ENCODE results near the gene ALG13.
"Not testable (repeated sequence)": the region's sequence is repeated elsewhere in the genome, so short reads cannot be mapped to it uniquely, and the experiment has no call there.

Gene ALG13

DNA sequence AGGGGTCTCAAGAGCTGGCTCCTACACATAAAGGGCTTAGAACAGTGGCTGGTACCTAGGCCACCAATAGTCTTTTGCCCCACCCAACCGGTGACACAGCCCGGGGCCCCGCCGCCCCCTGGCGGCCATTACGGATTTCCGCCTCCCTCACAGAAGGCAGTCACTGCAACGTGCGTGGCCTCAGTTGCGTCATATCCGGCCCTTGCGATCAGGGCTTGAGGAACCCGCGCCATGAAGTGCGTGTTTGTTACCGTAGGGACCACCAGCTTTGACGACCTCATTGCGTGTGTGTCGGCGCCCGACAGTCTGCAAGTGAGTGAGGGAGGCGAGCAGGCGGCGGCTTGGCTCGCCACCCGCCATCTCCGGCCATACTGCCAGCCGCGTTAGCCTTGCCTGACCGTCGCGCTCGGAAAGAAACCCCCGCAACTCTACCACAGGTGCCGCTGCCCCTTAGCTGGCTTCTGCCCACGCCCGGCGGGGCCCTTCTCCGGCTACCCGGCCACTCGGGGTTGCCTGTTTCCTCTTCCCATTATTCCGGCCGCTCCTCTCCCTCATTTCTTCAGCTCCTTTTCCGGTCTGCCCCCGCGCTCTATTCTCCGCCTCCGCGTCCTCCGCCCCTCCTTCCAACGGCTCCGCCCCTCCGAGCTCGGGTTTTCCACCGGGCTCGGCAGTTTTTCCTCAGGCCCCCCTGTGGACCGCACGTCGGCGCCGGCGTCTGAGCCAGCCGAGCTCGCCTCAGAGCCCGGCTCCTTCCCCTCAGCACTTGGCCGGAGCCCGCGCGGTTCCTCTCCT lies at the start of gene ALG13:
Gene ALG13 (plus strand): TSS at position 183 of the 792 bp plus-strand sequence. CDS start 49 bp downstream, at position 232.
- Histone ChIP-seq H3K27me3 (ENCODE audit: control insufficient read depth, insufficient read depth, low read length) (no peaks in the 10 kb centered on the region), H3K27ac (ENCODE audit: low read depth, low read length) (peak within 1 kb of the TSS; percentile 100), H3K4me3 (ENCODE audit: low read depth, low read length) (peak within 1 kb of the TSS; percentile 91), H3K9ac (ENCODE audit: low read length) (peak within 1 kb of the TSS; percentile 100), H3K4me1 (ENCODE audit: control insufficient read depth, insufficient read depth, low read length) (peaks cover 13% of the 10 kb centered on the region), H3K36me3 (ENCODE audit: control insufficient read depth, insufficient read depth, low read length) (peaks cover 33% of the 10 kb centered on the region), H3K9me3 (ENCODE audit: control insufficient read depth, insufficient read depth, low read depth, low read length) (no peaks in the 10 kb centered on the region)

DNA sequence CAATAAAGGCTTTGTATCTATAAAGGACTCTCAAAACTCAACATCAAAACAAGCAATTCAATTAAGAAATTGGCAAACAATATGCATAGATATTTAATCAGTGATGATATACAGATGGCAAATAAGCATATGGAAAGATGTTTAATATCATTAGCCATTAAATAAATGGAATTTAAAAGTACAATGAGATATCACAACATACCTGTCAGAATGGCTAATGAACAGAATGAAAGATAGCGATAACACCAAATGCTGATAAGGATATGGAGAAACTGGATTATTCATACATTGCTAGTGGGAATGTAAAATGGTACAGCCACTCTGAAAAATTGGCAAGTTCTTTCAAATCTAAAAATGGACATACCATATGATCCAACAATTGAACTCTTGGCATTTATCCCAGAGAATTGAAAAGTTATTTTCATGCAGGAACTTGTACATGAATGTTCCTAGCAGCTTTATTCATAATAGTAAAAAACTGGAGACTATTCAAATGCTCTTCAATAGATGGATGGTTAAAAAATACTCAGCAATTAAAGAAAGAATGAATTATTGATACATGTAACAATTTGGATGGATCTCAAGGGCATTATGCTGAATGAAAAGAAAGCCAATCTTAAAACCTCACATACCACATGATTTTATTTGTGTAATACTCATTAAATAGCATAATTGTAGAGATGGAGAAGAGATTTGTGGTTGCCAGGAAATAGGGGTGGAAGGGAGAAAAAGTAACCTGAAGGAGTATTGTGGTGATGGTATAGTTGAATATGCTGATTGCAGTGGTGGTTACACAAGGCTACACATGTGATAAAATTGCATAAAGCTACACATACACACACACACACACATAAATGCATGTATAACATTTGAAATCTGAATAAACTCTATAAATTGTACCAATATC lies 45.9 kb upstream of the ALG13 start:
- Histone ChIP-seq H3K4me3 (ENCODE audit: low read depth, low read length) (no peak overlapping the region), H3K9ac (ENCODE audit: low read length) (no peak overlapping the region), H3K9me3 (ENCODE audit: control insufficient read depth, insufficient read depth, low read depth, low read length) (no peaks in the 10 kb centered on the region), H3K4me1 (ENCODE audit: control insufficient read depth, insufficient read depth, low read length) (no peaks in the 10 kb centered on the region), H3K36me3 (ENCODE audit: control insufficient read depth, insufficient read depth, low read length) (peaks cover 4% of the 10 kb centered on the region), H3K27ac (ENCODE audit: low read depth, low read length) (no peak overlapping the region), H3K27me3 (ENCODE audit: control insufficient read depth, insufficient read depth, low read length) (no peaks in the 10 kb centered on the region; the same call in 1 of the 2 replicates)

DNA sequence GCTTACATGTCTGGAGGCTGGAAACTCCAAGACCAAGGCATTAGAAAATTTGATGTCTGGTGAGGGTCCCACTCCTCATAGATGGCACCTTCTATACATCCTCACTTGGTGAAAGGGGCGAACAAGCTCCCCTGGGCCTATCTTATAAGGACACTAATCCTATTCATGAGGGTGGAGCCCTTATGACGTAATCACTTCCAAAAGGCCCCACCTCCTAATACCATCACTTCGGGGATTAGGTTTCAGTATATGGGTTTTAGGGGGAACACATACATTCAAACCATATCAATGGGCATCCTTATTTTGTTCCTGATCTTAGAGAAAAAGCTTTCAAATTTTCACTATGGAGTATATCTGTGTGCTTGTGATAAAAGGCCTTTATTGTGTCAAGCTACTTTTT lies 39.0 kb upstream of the ALG13 start:
- H3K9me3 ChIP-seq (ENCODE audit: control insufficient read depth, insufficient read depth, low read depth, low read length), result no peaks in the 10 kb centered on the region
- H3K27me3 ChIP-seq (ENCODE audit: control insufficient read depth, insufficient read depth, low read length), result no peaks in the 10 kb centered on the region; the same call in 1 of the 2 replicates
- H3K9ac ChIP-seq (ENCODE audit: low read length), result no peak overlapping the region
- H3K4me3 ChIP-seq (ENCODE audit: low read depth, low read length), result no peak overlapping the region
- H3K36me3 ChIP-seq (ENCODE audit: control insufficient read depth, insufficient read depth, low read length), result no peaks in the 10 kb centered on the region
- no peak overlapping the region for H3K27ac ChIP-seq (ENCODE audit: low read depth, low read length)
- no peaks in the 10 kb centered on the region for H3K4me1 ChIP-seq (ENCODE audit: control insufficient read depth, insufficient read depth, low read length)

DNA sequence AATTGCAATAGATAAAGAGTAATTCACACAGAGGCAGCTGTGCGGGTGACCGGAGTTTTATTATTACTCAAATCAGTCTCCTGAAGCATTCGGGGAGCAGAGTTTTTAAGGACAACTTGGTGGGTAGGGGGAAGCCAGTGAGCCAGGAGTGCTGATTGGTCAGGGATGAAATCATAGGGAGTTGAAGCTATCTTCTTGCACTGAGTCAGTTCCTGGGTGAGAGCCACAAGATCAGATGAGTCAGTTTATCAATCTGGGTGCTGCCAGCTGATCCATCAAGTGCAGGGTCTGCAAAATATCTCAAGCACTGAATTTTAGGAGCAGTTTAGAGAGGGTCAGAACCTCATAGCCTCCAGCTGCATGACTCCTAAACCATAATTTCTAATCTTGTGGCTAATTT lies 35.8 kb upstream of the ALG13 start:
- H3K36me3 ChIP-seq (ENCODE audit: control insufficient read depth, insufficient read depth, low read length); H3K9ac ChIP-seq (ENCODE audit: low read length); H3K27ac ChIP-seq (ENCODE audit: low read depth, low read length); H3K4me3 ChIP-seq (ENCODE audit: low read depth, low read length); H3K4me1 ChIP-seq (ENCODE audit: control insufficient read depth, insufficient read depth, low read length); H3K9me3 ChIP-seq (ENCODE audit: control insufficient read depth, insufficient read depth, low read depth, low read length); H3K27me3 ChIP-seq (ENCODE audit: control insufficient read depth, insufficient read depth, low read length): not testable (repeated sequence)

DNA sequence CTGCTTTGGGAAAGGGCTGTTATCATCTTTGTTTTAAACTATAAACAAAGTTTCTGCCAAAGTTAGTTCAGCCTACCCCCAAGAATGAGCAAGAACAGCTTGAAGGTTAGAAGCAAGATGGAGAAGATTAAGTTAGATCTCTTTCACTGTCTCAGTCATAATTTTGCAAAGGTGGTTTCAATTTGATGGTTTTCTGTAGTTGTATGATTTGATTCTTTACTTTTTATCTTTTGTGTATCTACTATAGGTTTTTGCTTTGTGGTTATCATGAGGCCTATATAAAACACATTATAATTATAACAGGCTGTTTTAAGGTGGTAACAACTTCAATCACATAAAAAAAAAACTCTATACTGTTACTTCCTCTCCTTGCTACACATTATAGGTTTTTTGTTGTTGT lies 35.4 kb upstream of the ALG13 start:
- no peaks in the 10 kb centered on the region for H3K36me3 ChIP-seq (ENCODE audit: control insufficient read depth, insufficient read depth, low read length)
- no peak overlapping the region for H3K27ac ChIP-seq (ENCODE audit: low read depth, low read length)
- H3K27me3 ChIP-seq (ENCODE audit: control insufficient read depth, insufficient read depth, low read length), result no peaks in the 10 kb centered on the region; the same call in 1 of the 2 replicates
- no peak overlapping the region for H3K9ac ChIP-seq (ENCODE audit: low read length)
- no peak overlapping the region for H3K4me3 ChIP-seq (ENCODE audit: low read depth, low read length)
- H3K9me3 ChIP-seq (ENCODE audit: control insufficient read depth, insufficient read depth, low read depth, low read length), result no peaks in the 10 kb centered on the region
- H3K4me1 ChIP-seq (ENCODE audit: control insufficient read depth, insufficient read depth, low read length), result no peaks in the 10 kb centered on the region

DNA sequence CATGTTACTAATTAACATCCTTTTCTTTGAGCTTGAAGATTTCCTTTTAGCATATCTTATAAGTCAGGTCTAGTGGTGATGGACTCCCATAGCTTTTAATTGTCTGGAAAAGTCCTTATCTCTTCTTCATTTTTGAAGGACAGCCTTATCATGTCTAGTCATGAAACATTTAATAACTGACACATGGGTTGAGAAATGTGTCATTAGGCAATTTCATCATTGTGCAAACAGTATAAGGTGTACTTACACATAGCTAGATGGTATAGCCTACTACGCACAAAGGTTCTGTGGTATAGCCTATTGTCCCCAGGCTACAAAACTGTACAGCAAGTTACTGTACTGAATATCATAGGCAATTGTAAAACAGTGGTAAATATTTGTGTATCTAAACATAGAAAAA lies 34.5 kb upstream of the ALG13 start:
- Histone ChIP-seq H3K36me3 (ENCODE audit: control insufficient read depth, insufficient read depth, low read length) (no peaks in the 10 kb centered on the region), H3K27ac (ENCODE audit: low read depth, low read length) (no peak overlapping the region), H3K27me3 (ENCODE audit: control insufficient read depth, insufficient read depth, low read length) (no peaks in the 10 kb centered on the region; the same call in 1 of the 2 replicates), H3K4me3 (ENCODE audit: low read depth, low read length) (no peak overlapping the region), H3K9me3 (ENCODE audit: control insufficient read depth, insufficient read depth, low read depth, low read length) (no peaks in the 10 kb centered on the region), H3K4me1 (ENCODE audit: control insufficient read depth, insufficient read depth, low read length) (no peaks in the 10 kb centered on the region), H3K9ac (ENCODE audit: low read length) (no peak overlapping the region)

DNA sequence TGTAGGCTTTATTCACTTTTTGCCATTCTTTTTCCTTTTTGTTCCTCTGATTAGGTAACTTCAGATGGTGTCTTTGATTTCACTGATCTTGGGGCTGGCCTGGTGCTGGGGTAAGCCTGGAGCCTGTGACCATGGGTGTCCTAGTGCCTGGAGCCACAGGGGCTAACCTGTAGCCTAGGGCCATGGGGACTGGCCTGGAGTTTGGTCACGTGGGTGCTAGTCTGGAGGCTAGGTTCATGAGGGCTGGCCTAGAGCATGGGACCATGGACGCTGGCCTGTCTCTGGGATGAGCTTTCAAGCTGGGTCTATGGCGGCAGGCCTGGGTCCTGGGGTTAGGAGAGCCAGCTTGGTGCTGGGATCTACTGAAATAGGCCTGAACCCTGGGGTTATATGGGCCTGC lies 32.2 kb upstream of the ALG13 start:
- Histone ChIP-seq H3K4me3 (ENCODE audit: low read depth, low read length) (no peak overlapping the region), H3K36me3 (ENCODE audit: control insufficient read depth, insufficient read depth, low read length) (no peaks in the 10 kb centered on the region), H3K4me1 (ENCODE audit: control insufficient read depth, insufficient read depth, low read length) (no peaks in the 10 kb centered on the region), H3K9ac (ENCODE audit: low read length) (no peak overlapping the region), H3K9me3 (ENCODE audit: control insufficient read depth, insufficient read depth, low read depth, low read length) (no peaks in the 10 kb centered on the region), H3K27me3 (ENCODE audit: control insufficient read depth, insufficient read depth, low read length) (no peaks in the 10 kb centered on the region; the same call in 1 of the 2 replicates), H3K27ac (ENCODE audit: low read depth, low read length) (no peak overlapping the region)

DNA sequence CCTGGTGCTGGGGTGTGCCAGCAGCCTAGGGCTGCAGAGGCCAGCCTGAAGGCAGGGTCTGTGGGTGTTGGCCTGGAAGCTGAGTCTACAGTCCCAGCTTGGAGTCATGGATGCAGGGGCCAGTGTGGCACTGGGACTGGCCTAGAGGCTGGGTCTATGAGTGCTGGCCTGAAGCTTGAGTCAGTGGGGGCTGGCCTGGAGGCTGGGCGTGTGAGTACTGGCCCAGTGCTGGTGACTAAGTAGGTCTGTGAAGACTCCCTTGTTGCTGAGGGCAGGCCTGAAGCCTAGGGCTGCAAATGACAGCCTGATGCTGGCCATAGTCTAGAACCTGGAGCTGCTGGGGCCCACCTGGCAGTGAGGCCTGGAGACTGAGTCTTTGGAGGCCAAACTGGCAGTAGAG lies 31.3 kb upstream of the ALG13 start:
- H3K27me3 ChIP-seq (ENCODE audit: control insufficient read depth, insufficient read depth, low read length), result no peaks in the 10 kb centered on the region; the same call in 1 of the 2 replicates
- no peak overlapping the region for H3K4me3 ChIP-seq (ENCODE audit: low read depth, low read length)
- H3K27ac ChIP-seq (ENCODE audit: low read depth, low read length), result no peak overlapping the region
- H3K9ac ChIP-seq (ENCODE audit: low read length), result no peak overlapping the region
- no peaks in the 10 kb centered on the region for H3K36me3 ChIP-seq (ENCODE audit: control insufficient read depth, insufficient read depth, low read length)
- H3K9me3 ChIP-seq (ENCODE audit: control insufficient read depth, insufficient read depth, low read depth, low read length), result no peaks in the 10 kb centered on the region
- H3K4me1 ChIP-seq (ENCODE audit: control insufficient read depth, insufficient read depth, low read length), result no peaks in the 10 kb centered on the region

DNA sequence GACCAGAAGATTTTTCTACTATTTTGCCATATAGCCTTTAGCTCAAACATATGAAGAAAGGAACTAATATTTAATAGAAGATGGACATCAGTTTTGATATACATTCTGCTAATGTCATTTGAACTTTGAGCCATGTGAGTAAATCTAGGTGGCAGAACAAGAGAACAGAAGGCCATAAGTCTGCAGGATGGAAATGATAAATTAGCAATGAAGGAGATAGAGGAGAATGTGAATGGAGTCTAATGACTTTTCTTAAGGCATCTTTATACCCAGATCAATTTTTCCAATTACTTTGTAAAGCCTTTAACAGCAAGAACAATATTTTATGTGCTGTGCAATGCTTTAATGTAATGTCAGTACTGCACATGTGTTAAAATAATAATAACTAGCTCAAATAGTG lies 30.1 kb upstream of the ALG13 start:
- Histone ChIP-seq H3K9me3 (ENCODE audit: control insufficient read depth, insufficient read depth, low read depth, low read length) (no peaks in the 10 kb centered on the region), H3K27ac (ENCODE audit: low read depth, low read length) (no peak overlapping the region), H3K9ac (ENCODE audit: low read length) (no peak overlapping the region), H3K4me1 (ENCODE audit: control insufficient read depth, insufficient read depth, low read length) (no peaks in the 10 kb centered on the region), H3K36me3 (ENCODE audit: control insufficient read depth, insufficient read depth, low read length) (no peaks in the 10 kb centered on the region), H3K27me3 (ENCODE audit: control insufficient read depth, insufficient read depth, low read length) (peaks cover 4% of the 10 kb centered on the region; the same call in 1 of the 2 replicates), H3K4me3 (ENCODE audit: low read depth, low read length) (no peak overlapping the region)

DNA sequence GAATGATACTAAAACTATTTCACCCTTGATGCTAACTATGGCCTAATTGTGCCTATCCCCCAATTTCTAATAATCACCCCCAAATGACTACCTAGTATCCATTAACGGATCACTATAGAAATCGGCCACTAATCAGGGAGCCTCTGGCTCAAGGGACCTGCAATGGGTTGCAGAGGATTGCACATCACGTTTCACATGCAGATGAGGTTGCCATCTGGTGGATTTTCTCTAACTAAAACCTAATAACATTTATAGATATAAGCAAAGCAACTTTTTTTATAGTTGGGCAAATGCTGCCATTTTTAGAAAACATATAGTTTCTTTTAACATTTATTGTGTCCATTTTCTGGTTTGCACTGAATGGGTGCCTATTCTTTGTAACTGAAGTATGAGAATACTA lies 28.3 kb upstream of the ALG13 start:
- Histone ChIP-seq H3K36me3 (ENCODE audit: control insufficient read depth, insufficient read depth, low read length) (no peaks in the 10 kb centered on the region), H3K27me3 (ENCODE audit: control insufficient read depth, insufficient read depth, low read length) (peaks cover 4% of the 10 kb centered on the region; the same call in 1 of the 2 replicates), H3K27ac (ENCODE audit: low read depth, low read length) (no peak overlapping the region), H3K9ac (ENCODE audit: low read length) (no peak overlapping the region), H3K4me1 (ENCODE audit: control insufficient read depth, insufficient read depth, low read length) (no peaks in the 10 kb centered on the region), H3K9me3 (ENCODE audit: control insufficient read depth, insufficient read depth, low read depth, low read length) (no peaks in the 10 kb centered on the region), H3K4me3 (ENCODE audit: low read depth, low read length) (no peak overlapping the region)

DNA sequence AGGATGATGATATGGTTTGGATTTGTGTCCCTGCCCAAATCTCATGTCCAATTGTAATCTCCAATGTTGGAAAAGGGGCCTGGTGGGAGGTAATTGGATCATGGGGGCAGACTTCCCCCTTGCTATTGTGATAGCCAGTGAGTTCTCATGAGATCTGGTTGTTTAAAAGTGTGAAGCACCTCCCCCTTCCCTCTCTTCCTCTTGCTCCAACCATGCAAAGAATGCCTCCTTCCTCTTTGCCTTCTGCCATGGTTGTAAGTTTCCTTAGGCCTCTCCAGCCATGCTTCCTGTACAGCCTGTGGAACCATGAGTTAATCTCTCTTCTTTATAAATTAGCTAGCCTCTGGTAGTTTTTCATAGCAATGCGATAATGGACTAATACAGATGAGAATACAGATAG lies 19.7 kb upstream of the ALG13 start:
- H3K9ac ChIP-seq (ENCODE audit: low read length), result no peak overlapping the region
- H3K9me3 ChIP-seq (ENCODE audit: control insufficient read depth, insufficient read depth, low read depth, low read length), result no peaks in the 10 kb centered on the region
- no peak overlapping the region for H3K4me3 ChIP-seq (ENCODE audit: low read depth, low read length)
- no peaks in the 10 kb centered on the region for H3K4me1 ChIP-seq (ENCODE audit: control insufficient read depth, insufficient read depth, low read length)
- no peak overlapping the region for H3K27ac ChIP-seq (ENCODE audit: low read depth, low read length)
- H3K27me3 ChIP-seq (ENCODE audit: control insufficient read depth, insufficient read depth, low read length), result no peaks in the 10 kb centered on the region; the same call in 1 of the 2 replicates
- no peaks in the 10 kb centered on the region for H3K36me3 ChIP-seq (ENCODE audit: control insufficient read depth, insufficient read depth, low read length)
